Endothelial cell of umbilical vein (primary cell): ENCODE measurements around the gene TMPRSS15. TPM values are rescaled to one million over a fixed set of nuclear protein-coding genes. Genes with fewer than 3 reads are reported as not detected.

ENCODE experiments used
- BruUV-seq: library from RNA; stranded (reverse); fragments of 400-500 nt; replicated peaks from 2 replicates; lab custom pipeline; 2021; lab: Mats Ljungman, UMichigan
- CTCF ChIA-PET: fragments of 300-600, 350-600 bp; sonication (Branson Sonifier 250); formaldehyde crosslinking; loops from one replicate; lab custom pipeline; 2021; ENCODE audit warnings: antibody characterized with exemption, inconsistent platforms; lab: Charles Lee
- POLR2A ChIA-PET: fragments of 300-600, 350-600 bp; sonication (Branson Sonifier 250); formaldehyde crosslinking; loops from one replicate; lab custom pipeline; 2021; ENCODE audit warnings: antibody characterized with exemption, inconsistent platforms; lab: Charles Lee
- DNase-seq: peaks from one replicate; pipeline ENCODE4 v3.0.0-alpha.2; 2011; ENCODE audit warnings: low read depth, low spot score
- FAIRE-seq: peaks from 2 replicates; lab custom pipeline; 2011; peaks lifted over from hg19 to GRCh38; lab: Jason Lieb, UNC
- H2AFZ ChIP-seq: 2 replicates; pipeline ENCODE4 v1.6.0; 2012; ENCODE audit warnings: low read depth, low read length, control low read depth, inconsistent platforms
- H3K27ac ChIP-seq: 2 replicates; pipeline ENCODE4 v1.5.1; 2011; ENCODE audit warnings: low read depth, mild to moderate bottlenecking, control low read depth, low read length, moderate library complexity; ENCODE audit not compliant: insufficient read depth
- H3K27me3 ChIP-seq, 2 experiments: 2 replicates each; pipeline versions ENCODE4 v1.6.0 to v1.6.1; 2011; ENCODE audit warnings: low read length in 2 of 2, mixed read lengths in 1 of 2; ENCODE audit not compliant: control insufficient read depth in 2 of 2, insufficient read depth in 2 of 2
- H3K36me3 ChIP-seq, 2 experiments: 2 replicates in 1 of 2; 3 replicates in 1 of 2; pipeline ENCODE4 v1.5.1; 2011; ENCODE audit warnings: low read length in 2 of 2, mild to moderate bottlenecking in 1 of 2, moderate library complexity in 1 of 2; ENCODE audit not compliant: control insufficient read depth in 2 of 2, insufficient read depth in 2 of 2; ENCODE audit errors: extremely low read depth in 1 of 2
- H3K4me1 ChIP-seq: 3 replicates; pipeline ENCODE4 v1.5.1; 2011; ENCODE audit warnings: mild to moderate bottlenecking, low read length; ENCODE audit not compliant: control insufficient read depth, insufficient read depth; ENCODE audit errors: extremely low read depth
- H3K4me2 ChIP-seq: 2 replicates; pipeline ENCODE4 v1.6.1; 2011; ENCODE audit warnings: low read length, control low read depth, mixed read lengths; ENCODE audit not compliant: insufficient read depth
- H3K4me3 ChIP-seq, 3 experiments: fragments of 200-600 bp in 1 of 3; sonication (generic), shearing (Covaris generic) in 1 of 3; replicated peaks in 1 of 3; 2 replicates each; pipeline ENCODE4 v1.5.1; 2011 to 2016; ENCODE audit warnings: control low read depth in 3 of 3, low read length in 3 of 3, mild to moderate bottlenecking in 2 of 3, inconsistent platforms in 1 of 3, low read depth in 1 of 3, moderate library complexity in 1 of 3; ENCODE audit not compliant: insufficient read depth in 1 of 3
- H3K79me2 ChIP-seq: 2 replicates; pipeline ENCODE4 v1.6.0; 2012; ENCODE audit warnings: low read length, inconsistent platforms; ENCODE audit not compliant: control insufficient read depth, insufficient read depth
- H3K9ac ChIP-seq: replicated peaks from 2 replicates; pipeline ENCODE3; 2011; ENCODE audit warnings: low read length, control low read depth; ENCODE audit not compliant: insufficient read depth; ENCODE audit errors: extremely low read depth
- H3K9me1 ChIP-seq: replicated peaks from 3 replicates; pipeline ENCODE4 v1.6.0; 2011; ENCODE audit warnings: mild to moderate bottlenecking, low read length; ENCODE audit not compliant: control insufficient read depth, insufficient read depth; ENCODE audit errors: extremely low read depth
- H3K9me3 ChIP-seq: replicated peaks from 2 replicates; pipeline ENCODE4 v1.5.1; 2012; ENCODE audit warnings: low read length, inconsistent platforms; ENCODE audit not compliant: control insufficient read depth, insufficient read depth
- H4K20me1 ChIP-seq: replicated peaks from 2 replicates; pipeline ENCODE3; 2011; ENCODE audit warnings: mild to moderate bottlenecking, low read length; ENCODE audit not compliant: control insufficient read depth, insufficient read depth; ENCODE audit errors: extremely low read depth
- CTCF ChIP-seq, 2 donors: IDR thresholded peaks; 1 replicate in 1 of 2; 2 replicates in 1 of 2; pipeline ENCODE4 v1.5.1; 2011; ENCODE audit warnings: low read length in 2 of 2, mild to moderate bottlenecking in 2 of 2, moderate library complexity in 2 of 2, control low read depth in 1 of 2, inconsistent platforms in 1 of 2, low read depth in 1 of 2; ENCODE audit not compliant: insufficient read depth in 1 of 2; ENCODE audit errors: extremely low read depth in 1 of 2
- EZH2 ChIP-seq: IDR thresholded peaks from 2 replicates; pipeline ENCODE4 v1.6.1; 2012; ENCODE audit warnings: borderline replicate concordance, low read depth, mild to moderate bottlenecking, moderate library complexity, low read length, inconsistent platforms; ENCODE audit not compliant: severe bottlenecking
- FOS ChIP-seq: IDR thresholded peaks from 2 replicates; pipeline ENCODE4 v1.6.1; 2011; ENCODE audit warnings: mild to moderate bottlenecking, low read length, moderate library complexity, borderline replicate concordance; ENCODE audit not compliant: insufficient read depth
- GATA2 ChIP-seq: IDR thresholded peaks from 2 replicates; pipeline ENCODE4 v1.7.0; 2011; ENCODE audit warnings: low read depth, mild to moderate bottlenecking, moderate library complexity, mixed read lengths, low read length; ENCODE audit not compliant: insufficient read length, insufficient read depth
- JUN ChIP-seq: IDR thresholded peaks from 2 replicates; pipeline ENCODE4 v1.6.1; 2011; ENCODE audit warnings: borderline replicate concordance, low read depth; ENCODE audit not compliant: insufficient read length, insufficient read depth
- MAX ChIP-seq: IDR thresholded peaks from 2 replicates; pipeline ENCODE4 v1.6.1; 2011; ENCODE audit not compliant: insufficient read depth, insufficient read length
- MYC ChIP-seq: IDR thresholded peaks from one replicate; pipeline ENCODE4 v1.6.1; 2011; ENCODE audit warnings: mild to moderate bottlenecking, low read depth, low read length
- POLR2A ChIP-seq: IDR thresholded peaks from 2 replicates; pipeline ENCODE4 v1.6.1; 2012; ENCODE audit warnings: low read depth, mild to moderate bottlenecking, control low read depth, low read length
- POLR2AphosphoS5 ChIP-seq: IDR thresholded peaks from 2 replicates; pipeline ENCODE4 v1.6.1; 2012; ENCODE audit warnings: low read depth, mild to moderate bottlenecking, control low read depth, low read length, moderate library complexity; ENCODE audit not compliant: insufficient read depth
- dilution Hi-C: fragments of 300-500 bp; cut with MboI; formaldehyde crosslinking; loops from one replicate; pipeline ENCODE4 v1.15.0; 2019; ENCODE audit warnings: low sequenced_read_pairs; ENCODE audit not compliant: extremely low pct_ligation_motif_present
- intact Hi-C: fragments of 100-400 bp; cut with micrococcal nuclease; formaldehyde crosslinking; loops from one replicate; pipeline ENCODE4 v1.10.0; 2022
- polyA plus RNA-seq, 4 experiments: library from polyadenylated mRNA; depleted of rRNA in 3 of 4; stranded (reverse) in 3 of 4; unstranded in 1 of 4; fragments of >200 nt; gene quantifications; 2 replicates each; pipeline versions ENCODE4 v1.2.1 to v1.2.3, GENCODE V29; 2011 to 2012; ENCODE audit warnings: missing spikeins in 1 of 4
- total RNA-seq: library from RNA; stranded (reverse); gene quantifications from 2 replicates; pipeline ENCODE4 v1.2.3, GENCODE V29; 2021

TMPRSS15 gene
- total and polyA plus RNA-seq, 2 donors (not counting 3 experiments of a cell fraction or from before 2014, with no cell fraction given): not detected

DNA sequence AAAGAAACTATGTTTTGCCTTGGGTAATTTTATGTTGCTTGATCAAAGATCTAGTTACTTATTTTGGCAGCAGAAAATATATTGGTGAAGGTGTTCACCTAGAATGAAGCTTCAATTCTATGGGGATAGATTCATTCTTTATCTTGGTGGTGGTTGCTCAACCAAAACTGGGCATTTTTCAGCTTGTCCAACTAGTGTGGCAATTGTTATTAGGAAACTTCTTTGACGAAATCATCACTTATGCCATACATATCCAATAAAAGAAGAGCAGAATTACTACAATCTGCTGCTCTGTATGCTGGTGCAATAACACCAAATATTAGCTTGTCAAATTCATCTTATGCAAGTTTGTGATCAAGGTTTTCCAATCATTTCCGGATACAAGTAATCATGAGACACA lies 26.8 kb upstream of the TMPRSS15 start:
- no peaks in the 10 kb centered on the region for H3K79me2 ChIP-seq
- intact Hi-C loops (no loop called here), dilution Hi-C loops (no loop called here)
- CTCF ChIA-PET: interaction anchor here (1.1 kb wide), 1 partner anchor 19 kb away, joined by 3 read pairs; no protein-coding TSS in a partner anchor
- POLR2A ChIA-PET: no interaction called here
- H3K27me3 ChIP-seq: no peaks in the 10 kb centered on the region
- H3K9me3 ChIP-seq: no peaks in the 10 kb centered on the region
- no peak overlapping the region for H3K27ac ChIP-seq
- H3K4me3 ChIP-seq: no peak overlapping the region
- no peaks in the 10 kb centered on the region for H4K20me1 ChIP-seq
- no peaks in the 10 kb centered on the region for H3K9me1 ChIP-seq
- no peaks in the 10 kb centered on the region for H3K36me3 ChIP-seq
- no peak for TF ChIP-seq POLR2AphosphoS5
- TF ChIP-seq GATA2: no peak
- no peak for TF ChIP-seq MAX
- TF ChIP-seq FOS: no peak
- TF ChIP-seq POLR2A: no peak
- TF ChIP-seq EZH2: no peak
- TF ChIP-seq MYC: no peak
- TF ChIP-seq CTCF (IDR thresholded peaks at IDR 0.05; ENCODE audit: extremely low read depth in 1 of 2, insufficient read depth in 1 of 2, low read depth in 1 of 2, low read length in 2 of 2): no peak
- TF ChIP-seq JUN: no peak
- H2AFZ ChIP-seq: no peak overlapping the region
- no TSS peak for BruUV-seq
- H3K4me1 ChIP-seq: no peaks in the 10 kb centered on the region
- DNase-seq: no peak
- no peak overlapping the region for H3K9ac ChIP-seq
- H3K4me2 ChIP-seq: no peak overlapping the region
- no peak for FAIRE-seq
